NCI-H1930 (cell line): Measurements from ENCODE around the gene SAMD1.
"Not testable (repeated sequence)": the region's sequence is repeated elsewhere in the genome, so short reads cannot be mapped to it uniquely, and the experiment has no call there.

Experiments used
- DNase-seq, 2 experiments: peaks; one replicate each; lab custom pipeline; 2025; lab: John Stamatoyannopoulos, UW

SAMD1 gene

GRCh38 chr19:14061081-14061749, 29.3 kb downstream of the SAMD1 start:
- no peak for DNase-seq

- no peak for DNase-seq
These were observed 30.8 kb downstream of the SAMD1 start for GRCh38 chr19:14059652-14060155.

GRCh38 chr19:14059093-14059480, 31.5 kb downstream of the SAMD1 start:
- DNase-seq = peak in 1 of 2 experiments; percentile 44

GRCh38 chr19:14058182-14059092, 32.1 kb downstream of the SAMD1 start:
- DNase-seq = no peak

- DNase-seq = no peak
These were observed 33.7 kb downstream of the SAMD1 start for GRCh38 chr19:14056741-14057356.

GRCh38 chr19:14056069-14056666, 34.4 kb downstream of the SAMD1 start:
- DNase-seq = no peak

GRCh38 chr19:14055396-14055795, 35.2 kb downstream of the SAMD1 start:
- no peak for DNase-seq

- no peak for DNase-seq
These were observed 35.8 kb downstream of the SAMD1 start for GRCh38 chr19:14054721-14055120.

- no peak for DNase-seq
These were observed 36.5 kb downstream of the SAMD1 start for GRCh38 chr19:14054099-14054498.

GRCh38 chr19:14053500-14053899, 37.1 kb downstream of the SAMD1 start:
- no peak for DNase-seq

GRCh38 chr19:14053032-14053431, 37.5 kb downstream of the SAMD1 start:
- DNase-seq = no peak

GRCh38 chr19:14052470-14052869, 38.1 kb downstream of the SAMD1 start:
- no peak for DNase-seq

- DNase-seq = no peak
These were observed 38.6 kb downstream of the SAMD1 start for GRCh38 chr19:14051980-14052379.

GRCh38 chr19:14050961-14051360, 39.6 kb downstream of the SAMD1 start:
- DNase-seq = not testable (repeated sequence)

GRCh38 chr19:14050512-14050911, 40.0 kb downstream of the SAMD1 start:
- no peak for DNase-seq

GRCh38 chr19:14048443-14049153, 42.0 kb downstream of the SAMD1 start:
- DNase-seq = peak in 1 of 2 experiments; percentile 13

GRCh38 chr19:14047866-14048265, 42.7 kb downstream of the SAMD1 start:
- not testable (repeated sequence) for DNase-seq

GRCh38 chr19:14042659-14043608, 47.6 kb downstream of the SAMD1 start:
- DNase-seq = not testable (repeated sequence)

- DNase-seq = no peak
These were observed 51.4 kb downstream of the SAMD1 start for GRCh38 chr19:14039181-14039580.
